ENCODE measurements around the gene SFRP2.
A peak's percentile ranks its signal among the peaks of the same experiment; 100 is the strongest.

The SFRP2 gene

GRCh38 chr4:153765894-153766293, 23.0 kb downstream of the SFRP2 start (continued):
- no peak for TF ChIP-seq HIC1 (tag by site-specific recombination; IDR thresholded peaks at IDR 0.05)
- TF ChIP-seq ZNF596 (tag by site-specific recombination; IDR thresholded peaks at IDR 0.05) = no peak

GRCh38 chr4:153764601-153765368, 24.1 kb downstream of the SFRP2 start:
- H3K27ac ChIP-seq (ENCODE audit: extremely low read depth, low read depth, low read length) = no peak overlapping the region
- H3K4me3 ChIP-seq (ENCODE audit: low read depth, low read length) = no peak overlapping the region
- no peaks in the 10 kb centered on the region for H3K9me3 ChIP-seq (ENCODE audit: control insufficient read depth, insufficient read depth, low read depth, low read length)
- no peak for TF ChIP-seq HOXD13 (CRISPR knock-in tag; IDR thresholded peaks at IDR 0.05; ENCODE audit: borderline replicate concordance)
- 0 out of 2 replicates have a peak, but pooled peaks have one; percentile 43 for TF ChIP-seq PRDM10 (tag by site-specific recombination; IDR thresholded peaks at IDR 0.05)
- peak; percentile 73 for TF ChIP-seq ZBTB44 (tag by site-specific recombination; IDR thresholded peaks at IDR 0.05)
- POLR2A ChIA-PET = no interaction called here
- no peaks in the 10 kb centered on the region for H3K36me3 ChIP-seq (ENCODE audit: control insufficient read depth in 2 of 2, insufficient read depth in 1 of 2, low read length in 2 of 2)
- no peaks in the 10 kb centered on the region for H3K4me1 ChIP-seq (ENCODE audit: control insufficient read depth, insufficient read depth, low read length)
- CTCF ChIA-PET = interaction anchor here (0.6 to 1.1 kb wide), 7 partner anchors 12 to 1045 kb away, joined by 3 to 5 read pairs (median 4); no protein-coding TSS in a partner anchor

GRCh38 chr4:153763404-153763803, 25.5 kb downstream of the SFRP2 start:
- CTCF ChIA-PET = interaction anchor here (0.9 kb wide), 1 partner anchor 110 kb away, joined by 3 read pairs; no protein-coding TSS in a partner anchor
- POLR2A ChIA-PET = no interaction called here

More at GRCh38 chr4:153763404-153763803, 25.5 kb downstream of the SFRP2 start:
- Histone ChIP-seq H3K4me1 (ENCODE audit: control insufficient read depth, insufficient read depth, low read length) (no peaks in the 10 kb centered on the region), H3K36me3 (ENCODE audit: control insufficient read depth in 2 of 2, insufficient read depth in 1 of 2, low read length in 2 of 2) (no peaks in the 10 kb centered on the region), H3K9me3 (ENCODE audit: control insufficient read depth, insufficient read depth, low read depth, low read length) (no peaks in the 10 kb centered on the region), H3K4me3 (ENCODE audit: low read depth, low read length) (no peak overlapping the region), H3K27ac (ENCODE audit: extremely low read depth, low read depth, low read length) (no peak overlapping the region)
- peak; percentile 75; the same call in 1 of the 2 replicates for TF ChIP-seq ZNF2 (tag by site-specific recombination; IDR thresholded peaks at IDR 0.05)
- no peak for TF ChIP-seq ZNF596 (tag by site-specific recombination; IDR thresholded peaks at IDR 0.05)
- TF ChIP-seq ZNF449 (tag by site-specific recombination; IDR thresholded peaks at IDR 0.05) = no peak
- peak; percentile 50 for TF ChIP-seq ZNF654 (tag by site-specific recombination; IDR thresholded peaks at IDR 0.05; ENCODE audit: low read depth)
- no peak for TF ChIP-seq ZBTB6 (tag by site-specific recombination; IDR thresholded peaks at IDR 0.05)
